D341Med (cell line): ENCODE results near the gene GAGE13.
A peak's percentile ranks its signal among the peaks of the same experiment; 100 is the strongest.
"Not testable (repeated sequence)": the region's sequence is repeated elsewhere in the genome, so short reads cannot be mapped to it uniquely, and the experiment has no call there.

ENCODE experiments used
- DNase-seq: peaks from one replicate; pipeline ENCODE4 v3.0.0; 2012; ENCODE audit warnings: low spot score

GAGE13 gene

DNA sequence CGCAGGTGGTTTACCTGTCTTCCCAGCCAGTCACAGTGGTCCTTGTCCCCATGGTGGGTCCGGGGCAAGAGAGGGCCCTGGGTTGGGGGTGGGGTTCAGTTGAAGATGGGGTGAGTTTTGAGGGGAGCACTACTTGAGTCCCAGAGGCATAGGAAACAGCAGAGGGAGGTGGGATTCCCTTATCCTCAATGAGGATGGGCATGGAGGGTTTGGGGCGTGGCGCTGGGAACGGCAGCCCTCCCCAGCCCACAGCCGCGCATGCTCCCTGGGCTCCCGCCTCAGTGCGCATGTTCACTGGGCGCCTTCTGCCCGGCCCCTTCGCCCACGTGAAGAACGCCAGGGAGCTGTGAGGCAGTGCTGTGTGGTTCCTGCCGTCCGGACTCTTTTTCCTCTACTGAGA lies at the start of gene GAGE13:
TSS of gene GAGE13 (plus strand) at position 301 of the 400 bp plus-strand sequence. CDS start 1,156 bp downstream, outside the sequence.
- not testable (repeated sequence) for DNase-seq

GRCh38 chrX:49282647-49283011 lies 48.8 kb upstream of the GAGE13 start:
- peak; percentile 66 for DNase-seq

GRCh38 chrX:49284212-49284611 lies 47.2 kb upstream of the GAGE13 start:
- DNase-seq = no peak

DNA sequence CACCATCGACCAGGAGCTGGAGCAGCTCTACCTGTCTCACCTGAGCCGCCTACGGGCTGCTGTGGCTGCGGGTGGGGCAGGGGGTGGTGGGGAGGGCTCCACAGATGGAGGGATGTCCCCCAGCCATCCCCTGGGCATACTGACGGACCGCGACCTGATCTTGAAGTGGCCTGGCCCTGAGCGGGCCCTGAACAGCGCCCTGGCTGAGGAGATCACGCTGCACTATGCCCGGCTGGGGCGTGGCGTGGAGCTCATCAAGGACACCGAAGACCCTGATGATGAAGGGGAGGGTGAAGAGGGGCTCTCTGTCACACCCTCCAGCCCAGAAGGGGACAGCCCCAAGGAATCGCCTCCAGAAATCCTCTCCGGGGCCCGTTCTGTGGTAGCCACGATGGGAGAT lies 45.2 kb upstream of the GAGE13 start:
- DNase-seq = no peak

GRCh38 chrX:49286581-49286980 lies 44.8 kb upstream of the GAGE13 start:
- no peak for DNase-seq

DNA sequence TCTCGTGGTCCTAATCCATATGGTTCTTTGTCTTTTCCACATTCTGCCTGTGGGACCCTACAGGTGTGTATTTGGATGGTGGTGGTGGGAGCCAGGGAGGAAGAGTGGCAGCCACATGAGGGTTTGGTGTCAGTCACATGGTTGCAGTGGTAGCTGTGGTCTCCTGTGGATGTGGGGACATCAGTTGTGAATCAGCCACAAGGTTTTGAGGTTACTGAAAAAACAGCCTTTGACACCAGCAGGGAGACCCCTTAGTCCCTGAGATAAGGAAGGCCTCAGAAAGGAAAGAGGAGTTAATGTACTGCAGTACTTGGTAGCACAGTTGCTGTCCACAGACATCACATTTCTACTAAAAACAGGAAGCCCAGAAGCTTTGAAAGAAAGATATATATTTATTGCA lies 43.7 kb upstream of the GAGE13 start:
- no peak for DNase-seq

DNA sequence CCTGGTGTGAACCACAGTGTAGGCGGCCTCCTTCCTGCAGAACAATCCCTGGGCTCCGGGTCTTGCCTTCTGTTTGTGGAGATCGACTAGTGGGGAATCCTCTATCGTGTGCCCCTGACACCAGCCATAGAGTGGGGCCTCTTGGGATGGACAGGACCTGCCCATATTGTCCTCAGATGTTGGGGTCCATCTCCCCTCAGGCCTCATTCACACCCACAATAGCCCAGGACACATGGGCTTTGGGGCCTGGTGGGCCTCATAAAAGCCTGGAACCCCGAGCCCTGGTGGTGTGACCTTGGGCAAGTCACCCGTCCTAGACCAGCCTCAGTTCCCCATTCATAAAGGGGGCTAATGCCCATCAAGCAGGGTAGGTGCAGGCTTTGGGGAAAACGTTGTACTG lies 41.2 kb upstream of the GAGE13 start:
- DNase-seq = no peak

- DNase-seq = peak; percentile 60
Measured at GRCh38 chrX:49291615-49292337, 39.6 kb upstream of the GAGE13 start.

DNA sequence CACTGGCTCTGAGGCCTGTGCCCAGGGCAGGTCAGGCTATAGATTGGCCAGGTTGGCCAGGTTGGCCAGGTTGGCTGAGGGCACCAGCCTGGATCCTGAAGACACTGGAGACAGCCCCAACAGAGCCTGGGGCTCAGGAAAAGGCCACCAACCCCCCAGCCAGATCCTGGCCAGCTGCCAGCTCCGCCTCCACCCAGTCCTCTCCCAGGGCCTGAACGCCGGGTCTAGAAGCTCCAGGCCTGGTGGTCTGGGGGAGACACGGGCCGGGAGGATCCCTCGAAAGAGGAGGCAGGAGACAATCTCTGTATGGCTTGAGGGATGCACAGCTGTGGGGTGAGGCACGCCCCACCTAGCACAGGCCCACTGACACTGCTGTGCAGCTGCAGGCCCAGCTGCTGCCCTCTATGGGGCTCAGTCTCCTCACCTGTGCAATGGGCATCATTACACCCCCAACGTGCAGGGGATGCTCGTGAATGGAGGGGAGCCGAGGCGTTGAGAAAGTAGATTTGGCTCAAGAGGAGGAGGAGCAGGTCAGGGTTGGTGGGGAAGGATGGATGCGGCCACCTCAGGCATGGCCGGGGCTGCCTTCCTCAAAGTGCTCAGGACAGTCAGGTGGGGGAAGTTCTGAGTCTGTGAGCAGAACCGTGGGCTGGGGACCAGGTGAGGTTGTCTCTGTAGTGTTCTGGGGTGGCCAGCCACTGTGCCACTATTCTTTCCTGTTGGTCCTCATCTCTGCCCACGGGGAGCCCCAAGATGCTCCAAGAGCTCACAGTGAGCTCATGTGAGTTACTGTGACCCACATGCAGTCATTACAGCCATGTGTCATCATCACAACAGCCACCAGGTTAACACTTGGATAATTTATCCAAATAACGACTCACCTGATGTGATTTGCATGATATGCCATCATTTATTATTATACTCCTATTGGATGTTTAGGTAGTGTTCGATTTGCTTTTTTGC lies 38.7 kb upstream of the GAGE13 start:
- DNase-seq = no peak

DNA sequence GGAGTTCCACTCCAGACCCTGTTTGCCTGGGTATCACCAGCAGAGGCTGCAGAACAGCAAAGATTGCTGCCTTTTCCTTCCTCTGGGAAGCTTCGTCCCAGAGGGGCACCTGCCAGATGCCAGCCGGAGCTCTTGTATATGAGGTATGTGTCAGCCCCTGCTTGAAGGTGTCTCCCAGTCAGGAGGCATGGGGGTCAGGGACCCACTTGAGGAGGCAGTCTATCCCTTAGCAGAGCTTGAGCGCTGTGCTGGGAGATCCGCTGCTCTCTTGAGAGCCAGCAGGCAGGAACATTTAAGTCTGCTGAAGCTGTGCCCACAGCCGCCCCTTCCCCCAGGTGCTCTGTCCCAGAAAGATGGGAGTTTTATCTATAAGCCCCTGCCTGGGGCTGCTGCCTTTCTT lies 32.1 kb upstream of the GAGE13 start:
- not testable (repeated sequence) for DNase-seq

DNA sequence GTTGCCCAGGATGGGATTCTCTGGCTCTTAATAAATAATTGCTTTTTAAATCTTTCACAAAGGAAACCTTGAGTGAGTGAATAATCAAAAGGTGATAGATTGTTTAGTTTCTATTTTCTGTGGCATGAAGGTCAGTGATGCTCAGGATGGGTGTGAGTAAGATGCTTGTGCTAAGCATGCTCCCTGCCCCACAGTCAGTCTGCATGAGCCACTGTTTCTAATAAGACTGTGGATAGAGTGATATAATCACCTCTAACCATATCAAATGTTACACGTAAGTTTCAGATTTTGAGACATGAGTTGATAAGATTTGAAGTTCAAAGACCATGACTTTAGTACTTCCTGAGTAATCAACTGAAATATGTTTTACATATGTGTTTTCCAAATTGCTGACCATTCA lies 30.7 kb upstream of the GAGE13 start:
- no peak for DNase-seq

DNA sequence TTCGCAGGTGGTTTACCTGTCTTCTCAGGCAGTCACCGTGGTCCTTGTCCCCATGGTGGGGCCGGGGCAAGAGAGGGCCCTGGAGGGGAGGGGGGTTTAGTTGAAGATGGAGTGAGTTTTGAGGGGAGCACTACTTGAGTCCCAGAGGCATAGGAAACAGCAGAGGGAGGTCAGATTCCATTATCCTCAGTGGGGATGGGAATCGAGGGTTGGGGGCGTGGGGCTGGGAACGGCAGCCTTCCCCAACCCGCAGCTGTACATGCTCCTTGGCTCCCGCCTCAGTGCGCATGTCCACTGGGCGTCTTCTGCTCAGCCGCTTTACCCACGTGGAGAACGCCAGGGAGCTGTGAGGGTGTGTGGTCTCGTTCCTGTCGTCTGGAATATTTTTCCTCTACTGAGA lies 28.0 kb upstream of the GAGE13 start, which contains the start of gene GAGE10:
TSS of gene GAGE10 (plus strand) at position 301 of the 400 bp plus-strand sequence. CDS start 1,214 bp downstream, outside the sequence.
- no peak for DNase-seq

GRCh38 chrX:49307775-49308174 lies 23.6 kb upstream of the GAGE13 start:
- DNase-seq = not testable (repeated sequence)

DNA sequence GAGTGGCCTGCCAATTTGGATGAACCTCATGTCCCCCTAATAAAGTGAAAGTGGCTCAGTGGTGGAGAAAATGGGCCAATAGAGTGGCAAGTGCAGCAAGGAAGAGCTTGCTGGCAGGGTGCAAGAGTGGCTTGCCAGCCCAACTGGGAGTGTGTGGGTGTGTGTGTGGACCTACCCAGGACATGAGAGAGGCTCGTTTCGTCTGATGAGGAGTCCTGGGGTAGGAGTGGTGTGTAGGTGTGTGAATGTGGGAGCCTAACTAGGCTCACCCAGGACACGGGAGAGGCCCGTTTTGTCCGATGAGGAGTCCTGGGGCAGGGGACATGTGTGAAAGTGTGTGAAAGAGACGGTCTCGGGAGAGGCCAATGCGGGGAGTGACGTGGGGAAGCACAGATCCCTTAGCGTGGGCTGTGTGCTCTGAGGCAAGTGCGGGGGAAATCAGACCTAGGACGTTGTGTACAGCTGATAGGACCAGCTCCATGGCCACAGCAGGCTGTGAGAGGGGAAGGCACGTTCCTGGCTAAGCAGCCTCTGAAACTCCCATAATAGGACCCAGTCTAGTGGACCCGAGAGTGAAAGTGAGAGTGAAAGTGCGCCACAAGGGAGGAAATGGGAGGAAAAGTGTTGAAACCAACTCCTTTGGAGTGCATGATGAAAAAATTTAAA lies 22.6 kb upstream of the GAGE13 start:
- no peak for DNase-seq

- DNase-seq = no peak
Measured at GRCh38 chrX:49309401-49309981, 21.9 kb upstream of the GAGE13 start.

- DNase-seq = no peak
Measured at GRCh38 chrX:49310371-49310770, 21.0 kb upstream of the GAGE13 start.

- DNase-seq = no peak
Measured at GRCh38 chrX:49312176-49312575, 19.2 kb upstream of the GAGE13 start.

GRCh38 chrX:49316085-49316484 lies 15.3 kb upstream of the GAGE13 start:
- DNase-seq = no peak

GRCh38 chrX:49321737-49322136 lies 9.6 kb upstream of the GAGE13 start, which contains the start of gene GAGE12J:
GAGE12J (plus strand) TSS chrX:49322037; CDS start chrX:49323194, 1,157 bp downstream.
- not testable (repeated sequence) for DNase-seq

GRCh38 chrX:49322266-49322665 lies 9.1 kb upstream of the GAGE13 start:
- DNase-seq = not testable (repeated sequence)

GRCh38 chrX:49323735-49324134 lies 7.6 kb upstream of the GAGE13 start:
- DNase-seq = not testable (repeated sequence)

GRCh38 chrX:49330421-49330820 lies 961 bp upstream of the GAGE13 start:
- not testable (repeated sequence) for DNase-seq
